SK-N-SH treated with all-trans-retinoic acid at 6 μM for 48 hours (cell line): Measurements from ENCODE around the gene DGKI.

Experiments
- ATAC-seq: fragments of 200-7000 bp; cut with Tn5 transposase; 3 replicates; pipeline ENCODE4 v1.9.1; 2020; ENCODE audit warnings: mild to moderate bottlenecking, moderate library complexity
- BACH2 ChIP-seq: fragments of 250-450 bp; sonication (Bioruptor Pico); IDR thresholded peaks from 2 replicates; pipeline ENCODE4 v1.9.0; 2021; ENCODE audit warnings: mild to moderate bottlenecking, borderline replicate concordance
- ESRRG ChIP-seq: fragments of 250-450 bp; sonication (Bioruptor Pico); IDR thresholded peaks from 2 replicates; pipeline ENCODE4 v1.6.1; 2021; ENCODE audit warnings: mild to moderate bottlenecking
- GLIS3 ChIP-seq: fragments of 250-450 bp; sonication (Bioruptor Pico); IDR thresholded peaks from 2 replicates; pipeline ENCODE4 v1.5.0; 2020; ENCODE audit warnings: mild to moderate bottlenecking, moderate library complexity
- ISL1 ChIP-seq: fragments of 250-450 bp; sonication (Bioruptor Pico); IDR thresholded peaks from 2 replicates; pipeline ENCODE4 v2.1.2; 2022; ENCODE audit warnings: mild to moderate bottlenecking, moderate library complexity
- OSR1 ChIP-seq: fragments of 250-450 bp; sonication (Bioruptor Pico); IDR thresholded peaks from 2 replicates; pipeline ENCODE4 v1.8.0; 2022; ENCODE audit warnings: moderate library complexity, mild to moderate bottlenecking, inconsistent platforms
- PPARA ChIP-seq: fragments of 250-450 bp; sonication (Bioruptor Pico); IDR thresholded peaks from 2 replicates; pipeline ENCODE4 v1.5.0; 2020; ENCODE audit warnings: mild to moderate bottlenecking, borderline replicate concordance
- RARB ChIP-seq: fragments of 250-450 bp; sonication (Bioruptor Pico); IDR thresholded peaks from 2 replicates; pipeline ENCODE4 v1.8.0; 2021; ENCODE audit warnings: mild to moderate bottlenecking, moderate library complexity
- SNAI2 ChIP-seq: fragments of 250-450 bp; sonication (Bioruptor Pico); IDR thresholded peaks from 2 replicates; pipeline ENCODE4 v1.5.0; 2020; ENCODE audit warnings: mild to moderate bottlenecking, moderate library complexity
- TOX ChIP-seq: fragments of 250-450 bp; sonication (Bioruptor Pico); IDR thresholded peaks from 2 replicates; pipeline ENCODE4 v1.8.0; 2021; ENCODE audit warnings: mild to moderate bottlenecking, moderate library complexity, borderline replicate concordance
- ZC3H10 ChIP-seq: fragments of 250-450 bp; sonication (Bioruptor Pico); IDR thresholded peaks from 2 replicates; pipeline ENCODE4 v1.5.1; 2021; ENCODE audit warnings: mild to moderate bottlenecking, moderate library complexity
- ZFP3 ChIP-seq: fragments of 250-450 bp; sonication (Bioruptor Pico); IDR thresholded peaks from 2 replicates; pipeline ENCODE4 v1.5.0; 2020; ENCODE audit warnings: mild to moderate bottlenecking, moderate library complexity
- ZFP30 ChIP-seq: fragments of 450-650 bp; formaldehyde crosslinking; IDR thresholded peaks from 2 replicates; pipeline ENCODE4 v1.5.0; 2022; ENCODE audit warnings: mild to moderate bottlenecking, moderate library complexity
- ZNF70 ChIP-seq: fragments of 450-650 bp; formaldehyde crosslinking; IDR thresholded peaks from 2 replicates; pipeline ENCODE4 v1.5.0; 2020; ENCODE audit warnings: mild to moderate bottlenecking, moderate library complexity
- ZNF8 ChIP-seq: fragments of 450-650 bp; formaldehyde crosslinking; IDR thresholded peaks from 2 replicates; pipeline ENCODE4 v1.5.0; 2020; ENCODE audit warnings: mild to moderate bottlenecking, moderate library complexity
- TF ChIP-seq, protein P1 (sequence below): fragments of 250-450 bp; sonication (Bioruptor Pico); IDR thresholded peaks from 2 replicates; pipeline ENCODE4 v1.5.1; 2021; ENCODE audit warnings: mild to moderate bottlenecking, moderate library complexity
- TF ChIP-seq, protein P2 (sequence below): fragments of 250-450 bp; sonication (Bioruptor Pico); IDR thresholded peaks from 2 replicates; pipeline ENCODE4 v1.5.0; 2020; ENCODE audit warnings: mild to moderate bottlenecking, moderate library complexity
- TF ChIP-seq, protein P3 (sequence below): fragments of 250-450 bp; sonication (Bioruptor Pico); IDR thresholded peaks from 2 replicates; pipeline ENCODE4 v1.5.1; 2020; ENCODE audit warnings: low read depth, mild to moderate bottlenecking, moderate library complexity
- TF ChIP-seq, protein P4 (sequence below): fragments of 250-450 bp; sonication (Bioruptor Pico); IDR thresholded peaks from 2 replicates; pipeline ENCODE4 v1.8.0; 2020; ENCODE audit warnings: mild to moderate bottlenecking, moderate library complexity, borderline replicate concordance
- TF ChIP-seq, protein P5 (sequence below): fragments of 250-450 bp; sonication (Bioruptor Pico); IDR thresholded peaks from 2 replicates; pipeline ENCODE4 v1.8.0; 2021; ENCODE audit warnings: low read depth, mild to moderate bottlenecking, moderate library complexity, borderline replicate concordance

DGKI gene

DNA sequence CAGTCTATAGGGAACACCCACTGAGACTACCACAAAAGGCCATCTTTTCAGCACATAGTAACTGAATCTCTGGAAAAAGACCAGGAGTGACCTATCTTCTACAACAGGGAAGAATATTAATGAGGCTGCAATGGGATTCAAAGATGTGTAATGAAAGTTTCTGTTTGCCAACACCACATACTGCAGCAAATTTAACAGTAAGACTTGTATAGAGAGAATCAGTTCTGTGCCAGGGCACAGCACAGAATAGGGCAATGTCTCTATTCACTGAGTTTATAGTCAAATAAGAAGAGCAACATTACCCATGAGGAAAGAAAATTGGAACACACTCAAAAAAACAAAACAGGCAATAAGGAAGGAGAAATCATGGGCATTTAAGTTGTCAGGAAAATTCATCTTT lies 411.8 kb downstream of the DGKI start (continued):
- TF ChIP-seq RARB (CRISPR knock-in tag): no peak
- TF ChIP-seq PPARA (CRISPR knock-in tag): no peak
- TF ChIP-seq, protein P1, sequence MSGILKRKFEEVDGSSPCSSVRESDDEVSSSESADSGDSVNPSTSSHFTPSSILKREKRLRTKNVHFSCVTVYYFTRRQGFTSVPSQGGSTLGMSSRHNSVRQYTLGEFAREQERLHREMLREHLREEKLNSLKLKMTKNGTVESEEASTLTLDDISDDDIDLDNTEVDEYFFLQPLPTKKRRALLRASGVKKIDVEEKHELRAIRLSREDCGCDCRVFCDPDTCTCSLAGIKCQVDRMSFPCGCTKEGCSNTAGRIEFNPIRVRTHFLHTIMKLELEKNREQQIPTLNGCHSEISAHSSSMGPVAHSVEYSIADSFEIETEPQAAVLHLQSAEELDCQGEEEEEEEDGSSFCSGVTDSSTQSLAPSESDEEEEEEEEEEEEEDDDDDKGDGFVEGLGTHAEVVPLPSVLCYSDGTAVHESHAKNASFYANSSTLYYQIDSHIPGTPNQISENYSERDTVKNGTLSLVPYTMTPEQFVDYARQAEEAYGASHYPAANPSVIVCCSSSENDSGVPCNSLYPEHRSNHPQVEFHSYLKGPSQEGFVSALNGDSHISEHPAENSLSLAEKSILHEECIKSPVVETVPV (CRISPR knock-in tag): no peak
- TF ChIP-seq ZNF70: no peak
- TF ChIP-seq ISL1 (CRISPR knock-in tag): no peak
- no peak for TF ChIP-seq ZFP30 (CRISPR knock-in tag)
- no peak for TF ChIP-seq GLIS3
- TF ChIP-seq SNAI2 (CRISPR knock-in tag): no peak
- no peak for TF ChIP-seq BACH2 (CRISPR knock-in tag)
- no peak for TF ChIP-seq ESRRG (CRISPR knock-in tag)

DNA sequence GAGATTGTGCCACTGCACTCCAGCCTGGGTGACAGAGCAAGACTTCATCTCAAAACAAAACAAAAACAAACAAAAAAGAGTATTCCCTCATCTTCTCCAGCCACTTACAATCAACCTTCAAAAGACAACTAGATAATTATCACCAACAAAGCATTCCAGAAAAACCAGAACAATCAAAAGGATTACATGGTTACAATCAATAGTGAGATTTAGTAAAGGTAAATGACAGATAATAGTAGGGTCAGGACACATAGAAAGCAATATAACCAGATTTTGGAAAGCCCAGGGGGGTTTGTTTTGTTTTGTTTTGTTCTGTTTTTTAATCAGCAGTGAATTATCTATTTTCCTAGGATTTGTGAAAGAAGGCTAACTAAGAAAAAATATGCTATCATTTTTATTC lies 412.2 kb downstream of the DGKI start:
- no peak for ATAC-seq
- TF ChIP-seq, protein P2, sequence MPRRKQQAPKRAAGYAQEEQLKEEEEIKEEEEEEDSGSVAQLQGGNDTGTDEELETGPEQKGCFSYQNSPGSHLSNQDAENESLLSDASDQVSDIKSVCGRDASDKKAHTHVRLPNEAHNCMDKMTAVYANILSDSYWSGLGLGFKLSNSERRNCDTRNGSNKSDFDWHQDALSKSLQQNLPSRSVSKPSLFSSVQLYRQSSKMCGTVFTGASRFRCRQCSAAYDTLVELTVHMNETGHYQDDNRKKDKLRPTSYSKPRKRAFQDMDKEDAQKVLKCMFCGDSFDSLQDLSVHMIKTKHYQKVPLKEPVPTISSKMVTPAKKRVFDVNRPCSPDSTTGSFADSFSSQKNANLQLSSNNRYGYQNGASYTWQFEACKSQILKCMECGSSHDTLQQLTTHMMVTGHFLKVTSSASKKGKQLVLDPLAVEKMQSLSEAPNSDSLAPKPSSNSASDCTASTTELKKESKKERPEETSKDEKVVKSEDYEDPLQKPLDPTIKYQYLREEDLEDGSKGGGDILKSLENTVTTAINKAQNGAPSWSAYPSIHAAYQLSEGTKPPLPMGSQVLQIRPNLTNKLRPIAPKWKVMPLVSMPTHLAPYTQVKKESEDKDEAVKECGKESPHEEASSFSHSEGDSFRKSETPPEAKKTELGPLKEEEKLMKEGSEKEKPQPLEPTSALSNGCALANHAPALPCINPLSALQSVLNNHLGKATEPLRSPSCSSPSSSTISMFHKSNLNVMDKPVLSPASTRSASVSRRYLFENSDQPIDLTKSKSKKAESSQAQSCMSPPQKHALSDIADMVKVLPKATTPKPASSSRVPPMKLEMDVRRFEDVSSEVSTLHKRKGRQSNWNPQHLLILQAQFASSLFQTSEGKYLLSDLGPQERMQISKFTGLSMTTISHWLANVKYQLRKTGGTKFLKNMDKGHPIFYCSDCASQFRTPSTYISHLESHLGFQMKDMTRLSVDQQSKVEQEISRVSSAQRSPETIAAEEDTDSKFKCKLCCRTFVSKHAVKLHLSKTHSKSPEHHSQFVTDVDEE (CRISPR knock-in tag): no peak
- no peak for TF ChIP-seq ISL1 (CRISPR knock-in tag)
- no peak for TF ChIP-seq BACH2 (CRISPR knock-in tag)
- TF ChIP-seq PPARA (CRISPR knock-in tag): no peak
- no peak for TF ChIP-seq ZFP3 (CRISPR knock-in tag)
- no peak for TF ChIP-seq ZNF8
- no peak for TF ChIP-seq ESRRG (CRISPR knock-in tag)
- TF ChIP-seq, protein P3, sequence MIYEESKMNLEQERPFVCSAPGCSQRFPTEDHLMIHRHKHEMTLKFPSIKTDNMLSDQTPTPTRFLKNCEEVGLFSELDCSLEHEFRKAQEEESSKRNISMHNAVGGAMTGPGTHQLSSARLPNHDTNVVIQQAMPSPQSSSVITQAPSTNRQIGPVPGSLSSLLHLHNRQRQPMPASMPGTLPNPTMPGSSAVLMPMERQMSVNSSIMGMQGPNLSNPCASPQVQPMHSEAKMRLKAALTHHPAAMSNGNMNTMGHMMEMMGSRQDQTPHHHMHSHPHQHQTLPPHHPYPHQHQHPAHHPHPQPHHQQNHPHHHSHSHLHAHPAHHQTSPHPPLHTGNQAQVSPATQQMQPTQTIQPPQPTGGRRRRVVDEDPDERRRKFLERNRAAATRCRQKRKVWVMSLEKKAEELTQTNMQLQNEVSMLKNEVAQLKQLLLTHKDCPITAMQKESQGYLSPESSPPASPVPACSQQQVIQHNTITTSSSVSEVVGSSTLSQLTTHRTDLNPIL (CRISPR knock-in tag): no peak
- no peak for TF ChIP-seq ZNF70
- TF ChIP-seq, protein P1 (CRISPR knock-in tag): no peak
- no peak for TF ChIP-seq GLIS3
- no peak for TF ChIP-seq RARB (CRISPR knock-in tag)
- TF ChIP-seq TOX (CRISPR knock-in tag): no peak
- TF ChIP-seq, protein P4, sequence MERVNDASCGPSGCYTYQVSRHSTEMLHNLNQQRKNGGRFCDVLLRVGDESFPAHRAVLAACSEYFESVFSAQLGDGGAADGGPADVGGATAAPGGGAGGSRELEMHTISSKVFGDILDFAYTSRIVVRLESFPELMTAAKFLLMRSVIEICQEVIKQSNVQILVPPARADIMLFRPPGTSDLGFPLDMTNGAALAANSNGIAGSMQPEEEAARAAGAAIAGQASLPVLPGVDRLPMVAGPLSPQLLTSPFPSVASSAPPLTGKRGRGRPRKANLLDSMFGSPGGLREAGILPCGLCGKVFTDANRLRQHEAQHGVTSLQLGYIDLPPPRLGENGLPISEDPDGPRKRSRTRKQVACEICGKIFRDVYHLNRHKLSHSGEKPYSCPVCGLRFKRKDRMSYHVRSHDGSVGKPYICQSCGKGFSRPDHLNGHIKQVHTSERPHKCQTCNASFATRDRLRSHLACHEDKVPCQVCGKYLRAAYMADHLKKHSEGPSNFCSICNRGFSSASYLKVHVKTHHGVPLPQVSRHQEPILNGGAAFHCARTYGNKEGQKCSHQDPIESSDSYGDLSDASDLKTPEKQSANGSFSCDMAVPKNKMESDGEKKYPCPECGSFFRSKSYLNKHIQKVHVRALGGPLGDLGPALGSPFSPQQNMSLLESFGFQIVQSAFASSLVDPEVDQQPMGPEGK (CRISPR knock-in tag): no peak
- TF ChIP-seq, all 23 proteins: peak for 0

DNA sequence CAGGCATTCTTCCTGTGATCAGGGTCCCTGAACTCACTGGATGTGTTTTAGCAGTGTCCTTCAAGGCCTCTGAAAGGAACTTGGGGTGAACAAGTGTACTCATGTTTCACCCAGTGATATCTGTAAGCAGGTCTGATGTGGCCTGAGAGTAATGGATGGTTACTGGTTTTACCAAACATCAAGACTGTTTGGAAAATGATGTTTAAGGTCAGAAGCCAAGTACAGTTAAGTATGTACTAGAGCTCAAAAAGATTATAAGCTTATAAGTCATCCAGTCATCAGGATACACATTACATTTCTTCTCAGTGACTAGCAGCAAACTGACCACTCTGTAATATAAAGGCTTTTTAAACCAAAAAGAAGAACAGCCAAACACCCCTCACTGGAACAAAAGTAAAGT lies 423.5 kb downstream of the DGKI start:
- no peak for ATAC-seq
- TF ChIP-seq, protein P3 (CRISPR knock-in tag): no peak
- TF ChIP-seq OSR1: no peak
- no peak for TF ChIP-seq PPARA (CRISPR knock-in tag)
- TF ChIP-seq ZC3H10 (CRISPR knock-in tag): no peak
- TF ChIP-seq ZNF70: no peak
- TF ChIP-seq, protein P5, sequence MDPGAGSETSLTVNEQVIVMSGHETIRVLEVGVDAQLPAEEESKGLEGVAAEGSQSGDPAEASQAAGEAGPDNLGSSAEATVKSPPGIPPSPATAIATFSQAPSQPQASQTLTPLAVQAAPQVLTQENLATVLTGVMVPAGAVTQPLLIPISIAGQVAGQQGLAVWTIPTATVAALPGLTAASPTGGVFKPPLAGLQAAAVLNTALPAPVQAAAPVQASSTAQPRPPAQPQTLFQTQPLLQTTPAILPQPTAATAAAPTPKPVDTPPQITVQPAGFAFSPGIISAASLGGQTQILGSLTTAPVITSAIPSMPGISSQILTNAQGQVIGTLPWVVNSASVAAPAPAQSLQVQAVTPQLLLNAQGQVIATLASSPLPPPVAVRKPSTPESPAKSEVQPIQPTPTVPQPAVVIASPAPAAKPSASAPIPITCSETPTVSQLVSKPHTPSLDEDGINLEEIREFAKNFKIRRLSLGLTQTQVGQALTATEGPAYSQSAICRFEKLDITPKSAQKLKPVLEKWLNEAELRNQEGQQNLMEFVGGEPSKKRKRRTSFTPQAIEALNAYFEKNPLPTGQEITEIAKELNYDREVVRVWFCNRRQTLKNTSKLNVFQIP: no peak
- TF ChIP-seq, protein P2 (CRISPR knock-in tag): no peak
- no peak for TF ChIP-seq ZFP3 (CRISPR knock-in tag)
- no peak for TF ChIP-seq GLIS3
